Measurements from ENCODE around the gene KCND3. TPM values are rescaled to one million over a fixed set of nuclear protein-coding genes. Genes with fewer than 3 reads are reported as not detected.

Gene KCND3
- total RNA-seq, 4 donors from 2014 or later: 1.4 to 3.5 (median 3.0) TPM

- in situ Hi-C loops (cut with MboI; ENCODE audit: low pct_ligation_motif_present in 1 of 4, low pct_unique_long_range_greater_than_20kb in 1 of 4, low sequenced_read_pairs in 3 of 4): no loop called here
- DNase-seq: peak; percentile 34
- peak overlapping the region; percentile 30 to 46 (median 37) for H3K27ac ChIP-seq
Measured at GRCh38 chr1:111948209-111949171, 41.0 kb downstream of the KCND3 start.

GRCh38 chr1:111943846-111944749, 45.4 kb downstream of the KCND3 start:
- 84% methylated on average over 9 to 15 of the region's 15 CpGs for WGBS, 2 donors (ENCODE audit: low coverage in 1 of 2)
- intact Hi-C loops (cut with DNase I; ENCODE audit: low total_unique reads): no loop called here
- in situ Hi-C loops (cut with MboI; ENCODE audit: low pct_ligation_motif_present in 1 of 4, low pct_unique_long_range_greater_than_20kb in 1 of 4, low sequenced_read_pairs in 3 of 4): no loop called here
- no peaks in the 10 kb centered on the region for H3K36me3 ChIP-seq
- no peak overlapping the region for H3K4me3 ChIP-seq
- H3K4me1 ChIP-seq: peaks cover 0 to 10% (median 4%) of the 10 kb centered on the region in 4 donors
- no peak overlapping the region for H3K27ac ChIP-seq
- no peak for DNase-seq
- no peaks in the 10 kb centered on the region for H3K9me3 ChIP-seq
- no peak for TF ChIP-seq POLR2A (IDR thresholded peaks at IDR 0.05)
- TF ChIP-seq EP300 (IDR thresholded peaks at IDR 0.05; ENCODE audit: low read depth): no peak
- no peak for TF ChIP-seq POLR2AphosphoS5 (IDR thresholded peaks at IDR 0.05)
- TF ChIP-seq CTCF (IDR thresholded peaks at IDR 0.05): no peak
- H3K27me3 ChIP-seq: no peaks in the 10 kb centered on the region

More at GRCh38 chr1:111948209-111949171, 41.0 kb downstream of the KCND3 start:
- TF ChIP-seq EP300 (IDR thresholded peaks at IDR 0.05; ENCODE audit: low read depth) (no peak), CTCF (IDR thresholded peaks at IDR 0.05) (no peak), POLR2AphosphoS5 (IDR thresholded peaks at IDR 0.05) (no peak), POLR2A (IDR thresholded peaks at IDR 0.05) (no peak)
- no peak overlapping the region for H3K4me3 ChIP-seq
- H3K27me3 ChIP-seq: no peaks in the 10 kb centered on the region
- H3K9me3 ChIP-seq: no peaks in the 10 kb centered on the region
- H3K36me3 ChIP-seq: no peaks in the 10 kb centered on the region
- 8 to 46% methylated on average over 2 to 6 of the region's 6 CpGs for WGBS, 2 donors (ENCODE audit: low coverage in 1 of 2)
- peaks cover 0 to 10% (median 4%) of the 10 kb centered on the region in 4 donors for H3K4me1 ChIP-seq
- intact Hi-C loops (cut with DNase I; ENCODE audit: low total_unique reads): no loop called here

DNA sequence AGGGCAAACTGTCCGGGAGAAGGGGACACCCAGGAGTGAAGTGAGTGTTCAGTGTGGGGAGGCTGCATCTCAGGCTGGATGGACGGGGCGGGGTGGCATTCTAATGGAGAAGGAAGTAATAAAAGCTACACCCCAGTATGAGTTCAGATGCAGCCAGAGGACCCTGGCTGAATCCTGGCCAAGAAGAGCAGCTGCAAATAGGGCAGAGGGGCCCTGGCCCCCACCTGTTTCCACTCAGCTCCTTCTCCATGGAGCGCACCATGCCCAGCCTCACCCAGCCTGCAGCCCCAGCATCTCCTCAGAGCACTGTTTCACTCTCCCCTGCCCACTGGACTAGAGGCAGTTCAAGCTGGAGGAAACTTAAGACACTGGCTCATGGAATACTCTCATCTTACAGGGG, 46.4 kb downstream of the KCND3 start:
- 53% methylated on average over 4 of the region's 4 CpGs; no CpG with 5 or more reads in 1 of the 2 donors for WGBS, 2 donors (ENCODE audit: low coverage in 1 of 2)
- TF ChIP-seq POLR2AphosphoS5 (IDR thresholded peaks at IDR 0.05) (no peak), POLR2A (IDR thresholded peaks at IDR 0.05) (no peak), EP300 (IDR thresholded peaks at IDR 0.05; ENCODE audit: low read depth) (no peak), CTCF (IDR thresholded peaks at IDR 0.05) (no peak)
- no peak for DNase-seq
- in situ Hi-C loops (cut with MboI; ENCODE audit: low pct_ligation_motif_present in 1 of 4, low pct_unique_long_range_greater_than_20kb in 1 of 4, low sequenced_read_pairs in 3 of 4): no loop called here
- Histone ChIP-seq H3K4me3 (no peak overlapping the region), H3K9me3 (no peaks in the 10 kb centered on the region), H3K27me3 (no peaks in the 10 kb centered on the region), H3K36me3 (no peaks in the 10 kb centered on the region), H3K4me1 (peaks cover 0 to 4% (median 0%) of the 10 kb centered on the region in 4 donors), H3K27ac (no peak overlapping the region)
- intact Hi-C loops (cut with DNase I; ENCODE audit: low total_unique reads): no loop called here

- no peaks in the 10 kb centered on the region for H3K36me3 ChIP-seq
- no peaks in the 10 kb centered on the region for H3K4me1 ChIP-seq
- no peak overlapping the region for H3K4me3 ChIP-seq
- in situ Hi-C loops (cut with MboI; ENCODE audit: low pct_ligation_motif_present in 1 of 4, low pct_unique_long_range_greater_than_20kb in 1 of 4, low sequenced_read_pairs in 3 of 4): no loop called here
- intact Hi-C loops (cut with DNase I; ENCODE audit: low total_unique reads): no loop called here
- TF ChIP-seq POLR2A (IDR thresholded peaks at IDR 0.05): no peak
- no peak for TF ChIP-seq POLR2AphosphoS5 (IDR thresholded peaks at IDR 0.05)
- H3K27ac ChIP-seq: no peak overlapping the region
- 73 to 87% methylated on average over 2 to 3 of the region's 3 CpGs for WGBS, 2 donors (ENCODE audit: low coverage in 1 of 2)
- no peak for DNase-seq
- no peaks in the 10 kb centered on the region for H3K27me3 ChIP-seq
- H3K9me3 ChIP-seq: no peaks in the 10 kb centered on the region
Measured at GRCh38 chr1:111938536-111938935, 50.9 kb downstream of the KCND3 start.
